ENCODE results near the gene KCND1. TPM values are rescaled to one million over a fixed set of nuclear protein-coding genes. Genes with fewer than 3 reads are reported as not detected.
"Not testable (repeated sequence)": the region's sequence is repeated elsewhere in the genome, so short reads cannot be mapped to it uniquely, and the experiment has no call there.

The KCND1 gene
- 1 to 10 TPM in 2 of 3 donors, under 1 TPM in 1; 0.46 to 4.7 (median 1.0) TPM for polyA plus RNA-seq

DNA sequence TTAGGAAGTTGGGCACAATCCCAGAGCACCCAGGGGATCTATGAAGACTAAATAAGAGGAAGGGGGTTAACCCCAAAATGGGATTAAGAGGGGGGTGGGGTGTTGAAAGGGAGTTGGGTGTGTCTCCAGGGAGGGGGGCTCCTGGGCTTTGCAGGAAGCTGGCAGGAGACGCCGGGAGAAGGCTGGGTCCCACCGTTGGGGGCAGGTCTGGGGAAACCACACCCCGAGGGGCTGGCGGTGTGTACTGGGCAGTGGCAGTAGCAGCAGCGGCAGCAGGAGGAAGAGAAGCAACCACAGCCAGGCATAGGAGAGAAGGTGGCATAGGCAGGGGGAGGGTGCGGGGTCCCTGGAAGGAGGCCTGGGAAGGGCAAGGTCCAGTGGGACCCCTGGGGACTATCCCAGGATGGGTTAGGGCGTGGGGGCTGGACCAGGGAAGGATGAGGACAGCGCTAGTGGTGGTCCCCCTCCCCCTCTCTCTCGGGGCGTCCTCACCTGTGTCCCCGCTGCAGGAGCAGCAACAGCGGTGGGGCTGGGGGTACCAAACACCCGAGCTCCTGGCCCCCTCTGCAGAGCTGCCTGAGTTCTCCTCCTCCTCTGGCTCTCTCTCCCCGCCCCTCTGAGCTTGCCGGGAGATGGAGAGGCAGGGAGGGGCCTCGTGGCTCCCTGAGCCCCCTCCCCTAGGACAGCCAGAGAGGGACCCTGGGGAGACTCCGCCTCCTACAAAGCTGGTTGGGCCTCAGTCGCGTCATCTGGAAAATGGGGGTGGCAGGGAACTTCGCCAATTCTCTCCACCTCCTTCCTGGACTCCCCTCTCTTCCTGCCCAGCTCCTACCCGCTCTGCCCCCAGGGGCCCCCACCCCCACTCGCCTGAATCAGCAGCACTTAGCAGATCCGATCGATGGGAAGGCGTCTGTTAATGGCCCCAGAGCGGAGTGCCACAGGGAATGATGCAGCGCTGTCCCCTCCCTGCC lies at the start of gene KCND1:
Gene KCND1, minus strand, starts transcription at position 596 of the 971 bp plus-strand sequence. CDS start 1,573 bp downstream, outside the sequence.
- H3K27ac ChIP-seq (ENCODE audit: low read depth, low read length): no peak within 1 kb of the TSS
- WGBS, 3 donors: 0 to 28% (median 0%) methylated on average over 11 to 26 of the region's 28 CpGs

DNA sequence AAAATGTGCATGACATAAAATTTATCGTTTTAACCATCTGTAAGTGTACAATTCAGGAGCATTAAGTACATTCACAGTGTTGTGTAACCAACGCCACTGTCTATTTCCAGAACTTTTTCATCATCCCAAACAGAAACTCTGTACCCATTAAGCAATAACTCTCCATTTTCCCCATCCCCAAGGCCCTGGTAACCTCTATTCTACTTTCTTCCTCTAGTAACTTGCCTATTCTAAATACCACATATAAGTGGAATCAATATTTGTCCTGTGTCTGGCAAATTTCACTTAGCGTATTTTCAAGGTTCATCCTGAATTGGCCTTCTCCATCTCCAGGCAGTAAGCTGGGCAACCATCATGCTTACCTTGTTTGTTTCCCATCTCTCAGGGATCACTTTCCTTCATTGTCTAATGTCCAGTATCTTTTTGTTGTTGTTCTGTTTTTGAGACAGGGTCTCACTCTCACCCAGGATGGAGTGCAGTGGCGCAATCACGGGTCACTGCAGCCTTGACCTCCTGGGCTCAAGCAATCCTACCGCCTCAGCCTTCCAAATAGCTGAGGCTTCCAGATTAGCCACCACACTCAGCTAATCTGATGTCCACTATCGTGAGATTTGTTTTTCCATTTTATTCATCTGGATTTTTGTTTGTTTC lies 48.1 kb upstream of the KCND1 start:
- no peak overlapping the region for H3K27ac ChIP-seq (ENCODE audit: low read depth, low read length)
- WGBS, 3 donors: 70 to 78% (median 72%) methylated on average over 7 of the region's 7 CpGs

DNA sequence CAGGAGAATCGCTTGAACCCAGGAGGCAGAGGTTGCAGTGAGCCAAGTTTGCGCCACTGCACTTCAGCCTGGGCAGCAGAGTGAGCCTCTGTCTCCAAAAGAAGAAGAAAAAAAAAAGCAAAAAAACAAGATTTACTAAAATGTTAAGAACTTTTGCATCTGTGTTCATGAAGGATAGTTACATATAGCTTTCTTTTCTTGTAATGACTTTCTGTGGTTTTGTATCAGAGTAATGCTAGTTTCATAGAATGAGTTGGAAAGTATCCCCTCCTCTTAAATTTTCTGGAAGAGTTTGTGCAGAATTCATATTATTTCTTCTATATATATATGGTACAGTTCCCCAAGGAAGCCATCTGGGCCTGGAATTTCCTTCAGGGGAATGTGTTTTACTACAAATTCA lies 47.4 kb upstream of the KCND1 start:
- H3K27ac ChIP-seq (ENCODE audit: low read depth, low read length): no peak overlapping the region
- 77 to 94% (median 88%) methylated on average over 2 of the region's 2 CpGs for WGBS, 3 donors

DNA sequence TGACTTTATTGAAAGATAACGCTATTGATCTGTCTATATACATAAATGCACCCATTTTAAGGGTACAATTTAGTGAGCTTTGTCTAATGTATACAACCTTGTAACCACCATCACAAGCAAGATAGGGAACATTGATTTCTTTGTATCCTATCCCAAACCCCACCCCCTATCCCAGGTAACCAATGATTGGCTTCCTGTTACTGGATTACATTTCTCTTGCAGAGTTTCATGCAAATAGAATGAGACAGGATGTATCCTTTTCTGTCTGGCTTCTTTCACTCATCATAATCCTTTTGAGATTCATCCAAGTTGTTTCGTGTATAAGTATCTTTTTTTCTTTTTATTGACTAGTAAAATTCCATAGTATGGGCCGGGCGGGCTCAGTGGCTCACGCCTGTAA lies 32.1 kb upstream of the KCND1 start:
- no peak overlapping the region for H3K27ac ChIP-seq (ENCODE audit: low read depth, low read length)
- WGBS, 3 donors: 71 to 85% (median 74%) methylated on average over 5 of the region's 5 CpGs

DNA sequence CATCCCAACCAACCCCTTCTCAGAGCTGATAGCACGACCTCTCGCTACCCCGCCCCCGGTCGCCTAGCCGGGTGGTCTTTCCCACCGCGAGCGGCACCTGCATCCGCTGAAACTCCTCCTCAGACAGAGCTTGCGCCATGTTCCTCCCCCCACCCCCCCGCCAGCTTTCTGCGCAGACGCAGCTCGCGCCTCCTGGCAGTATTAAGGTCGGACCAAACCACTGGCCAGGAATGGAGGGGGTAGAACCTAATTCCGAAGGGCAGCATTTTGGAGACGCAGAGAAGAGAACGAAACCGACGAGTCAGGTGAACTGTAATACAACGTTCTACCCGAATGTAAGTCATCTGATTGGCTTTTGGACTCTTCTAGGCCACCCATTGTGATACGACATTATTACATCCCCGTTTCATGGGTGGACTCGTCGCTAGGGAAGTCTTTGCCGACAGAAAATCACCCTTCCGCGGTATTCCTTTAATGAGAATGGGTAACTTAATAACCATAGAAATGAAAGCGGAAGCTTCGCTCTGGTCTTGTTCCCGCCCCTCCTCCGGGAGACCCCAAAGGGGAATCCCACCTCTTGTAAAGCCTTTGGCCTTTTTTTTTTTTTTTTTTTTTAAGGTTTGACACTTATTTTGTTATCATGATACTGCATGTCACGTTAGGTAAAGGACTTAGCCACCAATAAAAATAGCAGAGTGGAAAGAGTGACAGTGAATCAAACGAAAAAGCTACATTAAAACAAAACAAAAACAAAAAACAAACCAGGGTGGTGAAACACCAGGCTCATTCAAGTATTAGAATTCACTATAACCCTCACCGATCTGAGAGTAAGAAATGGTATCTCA lies 30.7 kb upstream of the KCND1 start, which contains the start of gene GRIPAP1:
Gene GRIPAP1, minus strand, starts transcription at position 174 of the 845 bp plus-strand sequence. Its CDS starts 35 bp downstream, at position 139.
- WGBS, 3 donors: 1 to 22% (median 2%) methylated on average over 38 of the region's 38 CpGs
- H3K27ac ChIP-seq (ENCODE audit: low read depth, low read length): no peak within 1 kb of the TSS

DNA sequence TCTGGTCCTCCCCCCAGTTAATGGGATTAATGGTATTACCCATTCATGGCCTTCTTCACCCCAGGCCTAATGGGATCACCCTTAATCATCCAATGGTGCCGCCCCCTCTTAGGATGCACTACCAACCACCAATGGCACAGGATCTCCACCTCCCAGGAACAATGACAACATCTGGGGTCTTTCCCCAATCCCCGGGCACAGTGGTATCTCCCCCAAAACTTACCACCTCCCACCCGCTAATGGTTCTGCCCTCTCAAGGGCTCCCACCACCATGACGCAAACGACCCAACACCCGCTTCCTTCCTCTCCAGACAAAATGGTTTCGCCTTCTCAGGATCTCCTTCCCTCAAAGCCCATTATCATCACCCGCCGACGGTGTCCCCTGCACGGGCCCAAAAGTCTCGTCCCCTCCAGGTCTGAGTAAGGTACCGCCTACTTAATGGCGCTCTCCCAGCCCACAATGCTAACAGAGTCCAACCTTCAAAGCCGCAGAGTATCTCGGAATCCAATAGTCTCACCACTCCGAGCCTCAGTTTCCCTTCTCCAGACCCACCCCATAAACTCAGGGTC lies 30.0 kb upstream of the KCND1 start:
- WGBS, 3 donors: 1 to 34% (median 1%) methylated on average over 14 to 17 of the region's 17 CpGs
- H3K27ac ChIP-seq (ENCODE audit: low read depth, low read length): no peak overlapping the region

DNA sequence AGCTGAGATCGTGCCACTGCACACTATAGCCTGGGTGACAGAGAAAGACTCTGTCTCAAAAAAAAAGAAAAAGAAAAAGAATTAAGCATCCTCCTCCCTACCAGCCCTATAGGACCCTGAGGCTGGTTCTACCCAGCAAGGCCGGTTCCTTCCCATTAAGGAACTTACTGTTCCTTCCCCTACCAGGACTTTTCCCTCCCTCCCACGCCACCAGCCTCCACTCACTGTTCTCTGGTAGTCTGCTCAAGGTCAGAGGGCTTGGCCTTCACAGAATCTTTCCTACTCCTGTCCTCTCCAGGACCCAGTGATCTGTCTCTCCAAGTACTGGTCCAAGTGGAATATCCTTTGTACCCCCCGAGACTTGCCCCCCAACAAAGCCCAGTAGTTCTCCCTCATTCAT lies 29.0 kb upstream of the KCND1 start:
- WGBS, 3 donors: 80 to 90% (median 86%) methylated on average over 4 of the region's 4 CpGs
- no peak overlapping the region for H3K27ac ChIP-seq (ENCODE audit: low read depth, low read length)

DNA sequence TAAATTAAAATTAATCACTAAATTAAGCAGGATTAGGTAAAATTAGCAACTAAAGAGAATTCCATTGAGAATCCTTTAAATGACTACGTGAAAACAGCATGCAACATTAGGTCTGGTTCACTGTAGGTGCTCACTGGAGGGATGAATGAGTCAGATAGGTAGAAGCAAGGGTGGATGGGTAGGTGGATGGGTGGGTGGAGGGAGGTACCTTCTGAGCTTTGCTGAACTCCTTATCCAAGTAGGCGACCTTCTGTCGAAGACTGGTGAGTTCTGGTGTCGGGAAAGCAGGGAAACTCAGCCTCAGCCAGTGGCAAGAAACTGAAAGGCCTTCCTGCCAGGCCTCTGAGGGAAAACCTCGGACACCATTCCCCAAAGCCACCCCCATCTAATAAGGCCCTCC lies 27.4 kb upstream of the KCND1 start:
- 80 to 95% (median 92%) methylated on average over 5 of the region's 5 CpGs for WGBS, 3 donors
- no peak overlapping the region for H3K27ac ChIP-seq (ENCODE audit: low read depth, low read length)

DNA sequence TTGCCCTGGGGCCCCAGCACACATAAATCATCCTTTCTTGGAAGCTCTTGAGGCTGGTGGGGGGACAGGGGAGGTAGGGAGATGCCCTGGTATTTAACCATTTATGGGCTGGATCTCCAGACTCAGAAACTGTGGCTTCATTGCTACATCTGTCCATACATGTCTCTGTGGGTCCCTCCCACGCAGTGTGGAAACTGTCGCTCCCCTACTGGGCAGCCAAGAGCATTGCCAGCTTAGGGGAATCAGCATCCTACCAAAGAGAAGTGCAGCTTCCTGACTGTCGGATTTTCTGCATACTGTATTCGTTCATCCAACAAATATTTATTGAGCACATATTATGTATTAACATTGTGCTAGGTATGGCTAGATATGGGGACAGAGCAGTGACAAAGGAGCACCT lies 26.7 kb upstream of the KCND1 start:
- H3K27ac ChIP-seq (ENCODE audit: low read depth, low read length): no peak overlapping the region
- WGBS, 3 donors: 81 to 97% (median 88%) methylated on average over 4 of the region's 4 CpGs

DNA sequence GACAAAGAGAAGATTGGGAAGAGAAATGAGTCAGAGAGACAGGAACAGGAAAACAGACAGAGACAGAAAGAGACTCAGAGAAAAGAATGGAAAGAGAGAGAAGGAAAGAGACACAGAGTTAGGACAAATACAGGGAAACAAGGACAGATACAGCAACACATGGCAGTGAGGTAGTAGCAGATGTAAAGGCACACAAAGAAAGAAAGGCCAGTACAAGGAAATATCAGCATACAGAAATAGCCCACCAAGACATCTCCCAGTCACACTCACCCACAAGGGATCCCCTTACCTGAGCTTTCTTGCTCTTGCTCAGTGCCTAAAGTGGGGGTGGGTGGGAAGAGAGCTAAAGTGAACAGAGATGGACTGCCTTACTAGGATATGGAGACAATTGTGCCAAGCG lies 26.2 kb upstream of the KCND1 start:
- no peak overlapping the region for H3K27ac ChIP-seq (ENCODE audit: low read depth, low read length)
- 75 to 100% (median 82%) methylated on average over 1 of the region's 1 CpG for WGBS, 3 donors

DNA sequence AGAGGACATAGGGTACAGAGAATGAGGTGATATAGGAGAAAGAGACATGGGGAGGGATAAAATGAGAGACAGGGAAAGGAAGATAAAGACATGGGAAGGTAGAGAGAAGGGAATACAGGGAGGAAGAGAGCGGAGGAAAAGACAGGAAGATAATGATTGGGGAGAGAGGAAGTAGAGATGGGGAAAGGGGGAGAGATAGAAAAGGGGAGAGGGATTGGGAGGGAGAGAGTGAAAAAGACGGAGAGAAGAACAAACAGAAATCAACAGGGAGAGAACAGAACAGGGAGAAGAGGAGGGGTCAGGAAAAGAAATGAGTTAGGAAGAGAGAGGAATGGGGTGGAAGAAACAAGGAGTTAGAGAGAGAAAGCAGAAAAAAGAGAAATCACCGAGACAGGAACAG lies 25.8 kb upstream of the KCND1 start:
- no peak overlapping the region for H3K27ac ChIP-seq (ENCODE audit: low read depth, low read length)
- 85 to 98% (median 96%) methylated on average over 3 of the region's 3 CpGs for WGBS, 3 donors

DNA sequence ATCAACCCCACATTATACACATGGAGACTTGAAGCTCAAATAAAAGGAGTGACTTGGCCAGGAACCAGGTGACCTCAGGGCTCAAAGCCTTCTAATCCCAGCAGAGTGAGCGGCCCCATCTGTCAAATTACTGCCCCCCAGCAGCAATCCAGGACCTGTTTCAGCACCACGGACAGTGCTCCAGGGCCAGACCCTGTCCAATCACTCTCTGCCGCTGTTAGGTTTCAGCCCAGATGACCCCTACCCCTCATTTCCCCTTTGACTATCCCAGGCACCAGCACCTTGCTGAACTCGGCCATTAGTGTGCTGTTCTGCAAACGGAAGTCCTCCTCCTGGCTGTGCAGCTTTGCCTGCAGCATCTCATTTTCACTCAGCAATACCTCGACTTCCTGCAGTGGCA lies 25.3 kb upstream of the KCND1 start:
- WGBS, 3 donors: 62 to 87% (median 84%) methylated on average over 4 to 6 of the region's 6 CpGs
- no peak overlapping the region for H3K27ac ChIP-seq (ENCODE audit: low read depth, low read length)

DNA sequence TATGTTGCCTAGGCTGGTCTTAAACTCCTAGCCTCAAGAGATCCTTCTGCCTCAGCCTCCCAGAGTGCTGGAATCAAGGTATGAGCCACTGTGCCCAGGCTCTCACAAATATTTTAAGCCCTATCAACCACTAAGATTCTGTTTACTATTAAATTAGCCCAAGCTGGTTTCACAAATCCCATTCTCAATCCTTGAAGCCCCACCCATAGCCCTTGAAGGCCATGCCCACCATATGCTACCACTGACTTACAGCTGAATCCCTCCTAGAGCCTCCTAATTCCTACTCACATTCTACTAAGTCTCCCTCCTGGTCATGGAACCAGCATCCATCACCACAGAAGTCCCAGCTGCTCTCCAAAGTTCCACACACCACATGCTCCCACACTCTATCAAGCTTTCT lies 20.7 kb upstream of the KCND1 start:
- no peak overlapping the region for H3K27ac ChIP-seq (ENCODE audit: low read depth, low read length)

DNA sequence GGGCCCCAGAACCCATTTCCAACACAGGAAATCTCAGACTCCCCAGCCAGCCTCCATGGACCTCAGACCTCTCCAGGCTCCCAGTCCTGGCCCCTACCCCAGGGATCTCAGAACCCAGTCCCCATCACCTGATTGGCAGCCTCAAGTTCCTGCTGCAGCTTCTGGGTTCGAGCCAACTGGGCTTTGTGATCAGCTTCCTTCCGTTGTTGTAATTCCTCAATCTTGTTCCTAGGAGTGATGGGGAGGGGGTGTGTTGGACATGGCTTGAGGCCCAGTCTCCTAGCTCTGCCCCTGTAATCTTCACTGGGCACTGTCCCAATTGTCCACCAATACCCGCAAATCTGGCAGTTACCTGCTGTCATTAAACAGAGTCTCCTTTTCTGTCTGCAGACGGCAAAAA lies 17.8 kb upstream of the KCND1 start:
- 59 to 79% (median 66%) methylated on average over 4 of the region's 4 CpGs for WGBS, 3 donors
- no peak overlapping the region for H3K27ac ChIP-seq (ENCODE audit: low read depth, low read length)

DNA sequence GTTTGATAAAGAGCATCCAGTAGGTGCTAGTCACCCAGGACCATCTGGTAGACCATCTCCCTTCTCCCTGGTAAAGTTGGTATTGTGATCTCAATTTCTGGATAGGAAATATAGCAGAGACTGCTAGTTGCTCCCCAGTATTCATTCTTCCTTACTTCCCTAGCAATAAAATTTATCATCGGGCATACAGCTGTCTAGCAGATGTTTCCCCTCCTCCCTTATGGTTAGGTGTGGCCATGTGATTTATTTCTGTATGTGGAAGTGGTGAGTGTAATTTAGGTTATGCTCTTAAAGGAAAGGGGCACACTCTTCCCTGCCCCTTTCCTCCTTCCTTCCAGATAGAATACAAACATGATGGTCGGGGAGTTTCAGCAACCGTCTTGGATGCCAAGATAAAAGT lies 12.3 kb upstream of the KCND1 start:
- no peak overlapping the region for H3K27ac ChIP-seq (ENCODE audit: low read depth, low read length)
- WGBS, 3 donors: 61 to 84% (median 73%) methylated on average over 3 of the region's 3 CpGs

DNA sequence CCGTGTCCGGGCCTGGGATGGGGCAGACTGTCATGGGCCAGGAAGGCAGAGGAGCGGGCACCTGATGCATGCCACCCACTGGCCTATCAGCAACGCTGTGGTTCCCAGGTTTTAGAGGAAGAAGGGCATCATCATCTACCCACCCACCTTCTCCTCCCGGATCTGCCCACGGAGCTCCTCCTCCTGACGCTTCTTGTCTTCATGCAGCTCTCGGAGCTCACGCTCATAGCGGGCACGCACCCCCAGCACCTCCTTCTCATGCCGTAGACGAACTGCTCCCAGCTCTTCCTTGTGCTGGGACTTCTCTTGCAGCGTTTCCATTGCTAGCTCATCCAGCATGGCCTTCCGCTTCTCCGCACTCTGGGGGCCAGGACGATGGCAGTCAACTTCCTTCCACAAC lies 11.4 kb upstream of the KCND1 start:
- WGBS, 3 donors: 88 to 92% (median 91%) methylated on average over 15 to 17 of the region's 17 CpGs

DNA sequence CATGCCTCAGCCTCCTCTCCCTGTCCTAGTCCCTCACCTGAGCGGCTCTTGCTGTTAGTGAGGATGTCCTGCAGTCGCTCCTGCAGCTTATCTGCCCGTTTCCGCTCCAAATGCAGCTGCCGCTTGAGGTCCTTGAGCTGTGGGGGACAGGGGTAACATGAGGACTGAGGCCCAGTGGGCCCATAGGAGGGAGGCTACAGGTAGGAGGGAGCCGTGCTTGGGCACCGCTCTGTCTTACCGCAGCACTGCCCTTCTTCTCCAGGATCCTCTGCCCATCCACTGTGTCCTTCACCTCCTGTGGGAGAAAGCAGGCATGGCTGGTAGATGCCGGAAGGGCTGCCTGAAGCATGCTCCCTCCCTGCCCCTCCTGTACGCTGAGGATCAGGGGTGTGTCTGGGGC lies 9.5 kb upstream of the KCND1 start:
- H3K27ac ChIP-seq (ENCODE audit: low read depth, low read length): no peak overlapping the region
- 91 to 97% (median 94%) methylated on average over 6 to 10 of the region's 10 CpGs for WGBS, 3 donors

More for the DNA sequence above, 11.4 kb upstream of the KCND1 start:
- H3K27ac ChIP-seq (ENCODE audit: low read depth, low read length): no peak overlapping the region

DNA sequence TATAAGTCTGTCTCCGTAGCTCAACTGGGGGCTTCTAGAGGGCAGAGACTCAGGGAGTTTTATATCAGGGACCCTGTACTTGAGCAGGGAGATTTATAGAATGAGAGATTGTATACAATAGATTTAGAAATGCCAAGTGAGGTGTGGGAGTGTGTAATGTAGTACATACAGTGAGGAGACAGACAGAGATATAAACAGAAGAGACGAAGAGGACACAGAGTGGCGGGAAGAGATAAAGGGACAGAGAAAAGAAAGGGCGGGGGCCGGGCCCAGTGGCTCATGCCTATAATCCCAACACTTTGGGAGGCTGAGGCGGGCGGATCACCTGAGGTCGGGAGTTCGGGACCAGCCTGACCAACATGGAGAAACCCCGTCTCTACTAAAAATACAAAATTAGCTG lies 8.7 kb upstream of the KCND1 start:
- not testable (repeated sequence) for H3K27ac ChIP-seq (ENCODE audit: low read depth, low read length)
- 69 to 94% (median 86%) methylated on average over 2 to 9 of the region's 10 CpGs for WGBS, 3 donors

Data from adipose tissue (tissue), 3 donors.